ENCODE measurements around the gene PRX.

DNA sequence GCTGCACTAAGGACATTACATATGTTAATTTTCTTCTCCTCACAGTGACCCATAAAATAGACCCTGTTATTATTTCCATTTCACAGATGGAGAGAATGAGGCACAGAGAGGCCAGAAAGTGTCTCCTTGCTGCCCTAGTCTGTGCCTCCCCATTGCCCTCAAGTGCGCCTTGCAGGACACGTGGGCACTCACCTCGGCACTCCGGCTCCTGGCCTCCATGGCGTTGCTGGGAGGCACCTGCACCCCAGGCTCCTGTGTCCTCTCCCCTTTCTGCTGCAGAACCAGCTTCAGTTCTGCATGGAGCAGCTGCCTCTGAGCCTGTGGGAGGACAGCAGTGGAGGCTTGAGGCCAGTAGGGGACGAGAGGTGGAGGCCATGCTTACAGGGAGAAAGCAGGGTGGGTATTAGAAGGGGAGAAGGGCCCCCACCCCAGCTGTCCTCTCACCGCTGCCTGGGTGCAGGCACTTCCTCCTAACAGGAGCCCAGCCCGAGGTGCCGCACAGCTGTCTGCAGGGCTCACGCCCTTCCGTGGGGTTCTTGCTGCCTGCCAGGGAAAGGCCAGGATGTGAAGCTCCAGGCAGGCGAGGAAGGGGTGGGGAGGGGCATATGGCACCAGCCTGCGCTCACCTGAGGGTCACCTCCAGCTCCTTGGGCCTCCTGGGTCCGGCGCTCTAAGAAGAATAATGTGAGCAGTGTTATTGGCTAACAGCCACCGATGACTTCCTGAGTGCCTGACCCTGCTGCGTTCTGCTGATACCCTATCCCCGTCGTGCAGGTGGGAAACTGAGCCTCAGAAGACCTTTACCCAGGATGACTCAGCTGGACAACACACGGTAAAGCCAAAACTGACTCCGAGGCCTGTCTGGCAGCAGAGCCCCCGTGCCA is 5.2 kb downstream of the PRX start:
- TF ChIP-seq, protein P1, sequence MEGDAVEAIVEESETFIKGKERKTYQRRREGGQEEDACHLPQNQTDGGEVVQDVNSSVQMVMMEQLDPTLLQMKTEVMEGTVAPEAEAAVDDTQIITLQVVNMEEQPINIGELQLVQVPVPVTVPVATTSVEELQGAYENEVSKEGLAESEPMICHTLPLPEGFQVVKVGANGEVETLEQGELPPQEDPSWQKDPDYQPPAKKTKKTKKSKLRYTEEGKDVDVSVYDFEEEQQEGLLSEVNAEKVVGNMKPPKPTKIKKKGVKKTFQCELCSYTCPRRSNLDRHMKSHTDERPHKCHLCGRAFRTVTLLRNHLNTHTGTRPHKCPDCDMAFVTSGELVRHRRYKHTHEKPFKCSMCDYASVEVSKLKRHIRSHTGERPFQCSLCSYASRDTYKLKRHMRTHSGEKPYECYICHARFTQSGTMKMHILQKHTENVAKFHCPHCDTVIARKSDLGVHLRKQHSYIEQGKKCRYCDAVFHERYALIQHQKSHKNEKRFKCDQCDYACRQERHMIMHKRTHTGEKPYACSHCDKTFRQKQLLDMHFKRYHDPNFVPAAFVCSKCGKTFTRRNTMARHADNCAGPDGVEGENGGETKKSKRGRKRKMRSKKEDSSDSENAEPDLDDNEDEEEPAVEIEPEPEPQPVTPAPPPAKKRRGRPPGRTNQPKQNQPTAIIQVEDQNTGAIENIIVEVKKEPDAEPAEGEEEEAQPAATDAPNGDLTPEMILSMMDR (IDR thresholded peaks at IDR 0.05): no peak
- no peak for TF ChIP-seq POLR2A (IDR thresholded peaks at IDR 0.05)
